ENCODE results near the gene ADCK2. TPM values are rescaled to one million over a fixed set of nuclear protein-coding genes. Genes with fewer than 3 reads are reported as not detected.
"Not testable (repeated sequence)": the region's sequence is repeated elsewhere in the genome, so short reads cannot be mapped to it uniquely, and the experiment has no call there.

Gene ADCK2
- total RNA-seq, 4 donors from 2014 or later = 19.9 to 46.1 (median 32.7) TPM

DNA sequence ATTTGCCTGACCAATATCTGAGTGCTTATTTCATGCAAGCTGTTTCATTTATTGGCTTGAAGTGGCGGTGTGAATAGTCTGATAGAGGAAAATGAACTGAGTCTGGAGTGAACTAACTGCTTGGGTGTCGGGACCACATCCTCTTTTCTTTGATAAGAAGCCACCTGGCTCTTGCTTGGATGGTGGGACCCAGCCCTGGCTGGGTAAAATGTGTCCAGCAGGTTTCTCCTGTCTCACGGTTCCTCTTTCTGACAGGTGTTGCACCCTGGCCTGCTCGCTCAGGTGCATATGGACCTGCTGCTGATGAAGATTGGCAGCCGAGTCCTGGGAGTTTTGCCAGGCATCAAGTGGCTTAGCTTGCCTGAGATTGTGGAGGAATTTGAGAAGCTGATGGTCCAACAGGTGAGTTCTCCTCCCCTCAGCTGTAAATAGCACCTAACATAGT, 1.6 kb downstream of the ADCK2 start:
- intact Hi-C loops (cut with DNase I) = loop anchor here (10.0 kb wide), 1 partner anchor 340 kb away; the partner anchor contains the start of gene MRPS33
- no peak for TF ChIP-seq POLR2A (IDR thresholded peaks at IDR 0.05)
- TF ChIP-seq, protein P1, sequence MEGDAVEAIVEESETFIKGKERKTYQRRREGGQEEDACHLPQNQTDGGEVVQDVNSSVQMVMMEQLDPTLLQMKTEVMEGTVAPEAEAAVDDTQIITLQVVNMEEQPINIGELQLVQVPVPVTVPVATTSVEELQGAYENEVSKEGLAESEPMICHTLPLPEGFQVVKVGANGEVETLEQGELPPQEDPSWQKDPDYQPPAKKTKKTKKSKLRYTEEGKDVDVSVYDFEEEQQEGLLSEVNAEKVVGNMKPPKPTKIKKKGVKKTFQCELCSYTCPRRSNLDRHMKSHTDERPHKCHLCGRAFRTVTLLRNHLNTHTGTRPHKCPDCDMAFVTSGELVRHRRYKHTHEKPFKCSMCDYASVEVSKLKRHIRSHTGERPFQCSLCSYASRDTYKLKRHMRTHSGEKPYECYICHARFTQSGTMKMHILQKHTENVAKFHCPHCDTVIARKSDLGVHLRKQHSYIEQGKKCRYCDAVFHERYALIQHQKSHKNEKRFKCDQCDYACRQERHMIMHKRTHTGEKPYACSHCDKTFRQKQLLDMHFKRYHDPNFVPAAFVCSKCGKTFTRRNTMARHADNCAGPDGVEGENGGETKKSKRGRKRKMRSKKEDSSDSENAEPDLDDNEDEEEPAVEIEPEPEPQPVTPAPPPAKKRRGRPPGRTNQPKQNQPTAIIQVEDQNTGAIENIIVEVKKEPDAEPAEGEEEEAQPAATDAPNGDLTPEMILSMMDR (IDR thresholded peaks at IDR 0.05) = no peak
- peak; percentile 87 for DNase-seq
- no peaks in the 10 kb centered on the region for H3K9me3 ChIP-seq
- H3K27ac ChIP-seq = peak overlapping the region in 2 of 3 donors; percentile 55 to 96
- peaks cover 0 to 4% of the 10 kb centered on the region in 2 donors for H3K36me3 ChIP-seq
- WGBS, 2 donors = 49 to 57% methylated on average over 5 of the region's 5 CpGs
- no peak overlapping the region for H3K4me3 ChIP-seq (replicated peaks in 1 of 3)
- H3K27me3 ChIP-seq = no peaks in the 10 kb centered on the region
- H3K4me1 ChIP-seq = peaks cover 23 to 27% of the 10 kb centered on the region in 2 donors

DNA sequence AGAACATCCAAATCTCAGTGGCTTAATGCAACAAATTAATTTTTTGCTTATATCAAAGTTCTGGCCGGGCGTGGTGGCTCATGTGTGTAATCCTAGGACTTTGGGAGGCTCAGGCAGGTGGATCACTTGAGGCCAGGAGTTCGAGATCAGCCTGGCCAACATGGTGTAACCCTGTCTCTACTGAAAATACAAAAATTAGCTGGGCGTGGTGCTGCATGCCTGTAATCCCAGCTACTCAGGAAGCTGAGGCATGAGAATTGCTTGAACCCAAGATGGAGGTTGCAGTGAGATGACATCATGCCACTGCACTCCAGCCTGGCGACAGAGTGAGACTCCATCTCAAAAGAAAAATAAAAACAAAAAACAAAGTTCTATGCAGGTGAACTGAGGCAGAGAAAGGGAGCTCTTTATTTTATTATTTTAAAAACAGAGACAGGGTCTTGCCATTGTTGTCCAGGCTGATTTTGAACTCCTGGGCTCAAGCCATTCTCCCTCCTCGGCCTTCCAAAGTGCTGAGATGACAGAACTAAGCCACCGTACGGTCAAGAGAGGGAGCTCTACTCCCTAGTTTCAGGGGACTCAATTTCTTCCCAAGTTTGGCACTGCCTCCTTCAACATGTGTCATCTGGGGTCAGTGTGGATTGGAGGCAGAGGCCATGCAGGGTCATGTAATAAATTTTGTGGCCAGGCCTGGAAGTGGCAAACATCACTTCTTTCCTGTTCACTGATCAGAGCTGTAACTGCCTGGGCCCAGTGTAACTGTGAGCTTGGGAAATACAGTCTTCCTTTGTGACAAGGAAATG, 2.4 kb downstream of the ADCK2 start:
- WGBS, 2 donors = 62 to 70% methylated on average over 8 of the region's 8 CpGs
- peak; percentile 44 for DNase-seq
- intact Hi-C loops (cut with DNase I) = loop anchor here (10.0 kb wide), 1 partner anchor 340 kb away; the partner anchor contains the start of gene MRPS33

DNA sequence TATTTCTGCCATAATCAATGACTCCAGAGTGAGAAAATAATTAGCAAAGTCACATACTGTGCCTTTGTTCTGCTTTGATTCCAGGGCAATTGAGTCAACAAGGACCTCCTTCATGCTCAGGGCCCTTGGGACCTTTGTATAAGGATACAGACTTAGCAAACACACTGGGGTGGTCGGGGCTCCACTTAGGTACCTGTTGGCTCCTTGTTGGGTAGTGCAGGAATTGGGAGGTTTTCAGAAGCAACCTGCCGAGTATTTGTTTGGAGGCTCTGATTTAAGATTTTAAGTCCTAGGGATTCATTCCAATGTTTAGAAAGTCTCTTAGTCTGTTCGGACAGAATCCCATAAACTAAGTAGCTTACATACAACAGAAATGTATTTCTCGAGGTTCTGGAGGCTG, 3.0 kb downstream of the ADCK2 start:
- Histone ChIP-seq H3K4me3 (replicated peaks in 1 of 3) (no peak overlapping the region), H3K27ac (no peak overlapping the region), H3K27me3 (no peaks in the 10 kb centered on the region), H3K9me3 (no peaks in the 10 kb centered on the region), H3K36me3 (peaks cover 0 to 7% of the 10 kb centered on the region in 2 donors), H3K4me1 (peaks cover 23 to 27% of the 10 kb centered on the region in 2 donors)
- no peak for TF ChIP-seq POLR2A (IDR thresholded peaks at IDR 0.05)
- TF ChIP-seq, protein P1 (IDR thresholded peaks at IDR 0.05) = no peak
- intact Hi-C loops (cut with DNase I) = loop anchor here (10.0 kb wide), 1 partner anchor 339 kb away; the partner anchor contains the start of gene MRPS33
- 80 to 87% methylated on average over 4 of the region's 4 CpGs for WGBS, 2 donors
- DNase-seq = no peak

More for the DNA sequence above, 2.4 kb downstream of the ADCK2 start:
- TF ChIP-seq, protein P1 (IDR thresholded peaks at IDR 0.05) = peak in 3 of 6 experiments; percentile 43 to 50 (median 48)
- no peak for TF ChIP-seq POLR2A (IDR thresholded peaks at IDR 0.05)
- Histone ChIP-seq H3K4me3 (replicated peaks in 1 of 3) (no peak overlapping the region), H3K36me3 (peaks cover 0 to 5% of the 10 kb centered on the region in 2 donors), H3K27ac (no peak overlapping the region), H3K9me3 (no peaks in the 10 kb centered on the region), H3K4me1 (peaks cover 23 to 27% of the 10 kb centered on the region in 2 donors), H3K27me3 (no peaks in the 10 kb centered on the region)

DNA sequence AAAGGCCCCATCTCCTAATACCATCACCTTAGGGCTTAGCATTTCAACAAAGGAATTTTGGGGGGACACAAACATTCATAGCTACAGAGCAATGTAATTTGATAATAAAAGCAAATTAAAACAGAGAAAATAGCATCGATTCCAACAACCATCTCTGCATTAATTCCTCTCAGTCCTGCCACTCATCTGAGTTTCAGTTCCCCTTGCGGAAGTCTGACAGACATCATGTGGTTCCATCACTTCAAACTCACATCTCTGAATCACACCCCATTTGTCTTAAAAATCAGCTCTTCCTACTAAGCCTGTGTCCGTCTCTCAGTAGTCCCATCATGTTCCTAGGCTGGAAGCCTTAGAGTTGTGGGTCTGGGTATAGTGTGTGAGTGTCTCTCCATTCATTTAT, 3.6 kb downstream of the ADCK2 start:
- Histone ChIP-seq H3K27ac (no peak overlapping the region), H3K36me3 (peaks cover 0 to 11% of the 10 kb centered on the region in 2 donors), H3K4me1 (peaks cover 23 to 27% of the 10 kb centered on the region in 2 donors), H3K27me3 (no peaks in the 10 kb centered on the region), H3K9me3 (no peaks in the 10 kb centered on the region), H3K4me3 (replicated peaks in 1 of 3) (no peak overlapping the region)
- intact Hi-C loops (cut with DNase I) = loop anchor here (10.0 kb wide), 1 partner anchor 338 kb away; the partner anchor contains the start of gene MRPS33
- 90 to 92% methylated on average over 3 of the region's 3 CpGs for WGBS, 2 donors
- DNase-seq = no peak
- no peak for TF ChIP-seq POLR2A (IDR thresholded peaks at IDR 0.05)
- TF ChIP-seq, protein P1 (IDR thresholded peaks at IDR 0.05) = no peak

DNA sequence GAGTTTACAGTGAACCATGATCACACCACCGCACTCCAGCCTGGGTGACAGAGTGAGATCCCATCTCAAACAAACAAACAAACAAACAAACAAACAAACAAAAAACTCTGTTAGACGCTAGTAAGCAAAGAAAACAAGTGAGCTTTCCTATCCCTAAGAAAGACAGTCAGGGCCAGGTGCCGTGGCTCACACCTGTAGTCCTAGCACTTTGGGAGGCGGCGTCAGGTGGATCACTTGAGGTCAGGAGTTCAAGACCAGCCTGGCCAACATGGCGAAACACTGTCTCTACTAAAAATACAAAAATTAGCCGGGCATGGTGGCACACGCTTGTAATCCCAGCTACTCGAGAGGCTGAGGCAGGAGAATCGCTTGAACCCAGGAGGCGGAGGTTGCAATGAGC, 4.2 kb downstream of the ADCK2 start:
- DNase-seq; H3K9me3 ChIP-seq; H3K27me3 ChIP-seq; H3K27ac ChIP-seq; H3K4me3 ChIP-seq (replicated peaks in 1 of 3): not testable (repeated sequence)
- intact Hi-C loops (cut with DNase I) = loop anchor here (10.0 kb wide), 1 partner anchor 338 kb away; the partner anchor contains the start of gene MRPS33
- H3K4me1 ChIP-seq = peaks cover 23 to 27% of the 10 kb centered on the region in 2 donors
- WGBS, 2 donors = 94 to 99% methylated on average over 11 of the region's 11 CpGs
- H3K36me3 ChIP-seq = peaks cover 3 to 11% of the 10 kb centered on the region in 2 donors
